Measurements from ENCODE around the gene YPEL3.

The YPEL3 gene

DNA sequence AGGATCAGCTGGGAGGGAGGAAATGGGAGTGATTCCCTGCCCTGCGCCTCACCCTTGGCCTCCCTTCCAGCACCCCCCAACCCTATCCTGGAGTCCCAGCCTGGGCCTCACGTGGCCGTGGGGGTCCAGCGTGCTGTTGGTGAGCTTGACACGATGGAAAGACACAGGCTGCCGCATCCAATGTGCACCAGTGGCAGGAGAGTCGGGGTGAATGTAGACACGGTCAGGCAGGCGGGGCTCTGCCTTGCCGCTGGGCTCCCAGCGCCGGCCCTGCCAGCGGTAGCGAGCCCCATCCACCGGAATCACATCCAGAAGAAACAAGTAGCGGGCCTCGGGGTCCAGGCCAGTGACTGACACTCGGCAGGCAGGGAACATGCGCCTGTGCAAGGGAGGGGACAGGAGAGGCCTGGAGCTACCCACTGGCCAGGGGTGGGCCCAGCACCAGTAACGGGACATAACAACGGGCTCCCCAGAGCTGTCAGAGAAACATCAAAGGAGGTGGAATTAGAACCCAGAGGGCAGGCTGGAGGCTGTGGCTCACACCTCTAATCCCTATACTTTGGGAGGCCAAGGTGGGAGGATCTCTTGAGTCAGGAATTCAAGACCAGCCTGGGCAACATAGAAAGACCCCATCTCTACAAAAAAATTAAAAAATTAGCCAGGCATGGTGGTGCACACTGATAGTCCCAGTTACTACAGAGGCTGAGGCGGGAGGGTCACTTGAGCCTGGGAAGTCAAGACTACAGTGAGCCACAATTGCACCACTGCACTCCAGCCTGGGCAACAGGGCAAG is 7.0 kb downstream of the YPEL3 start:
- no peak overlapping the region for H3K4me3 ChIP-seq (ENCODE audit: low read length)
- DNase-seq (ENCODE audit: low read depth), result no peak
- TF ChIP-seq, protein P1, sequence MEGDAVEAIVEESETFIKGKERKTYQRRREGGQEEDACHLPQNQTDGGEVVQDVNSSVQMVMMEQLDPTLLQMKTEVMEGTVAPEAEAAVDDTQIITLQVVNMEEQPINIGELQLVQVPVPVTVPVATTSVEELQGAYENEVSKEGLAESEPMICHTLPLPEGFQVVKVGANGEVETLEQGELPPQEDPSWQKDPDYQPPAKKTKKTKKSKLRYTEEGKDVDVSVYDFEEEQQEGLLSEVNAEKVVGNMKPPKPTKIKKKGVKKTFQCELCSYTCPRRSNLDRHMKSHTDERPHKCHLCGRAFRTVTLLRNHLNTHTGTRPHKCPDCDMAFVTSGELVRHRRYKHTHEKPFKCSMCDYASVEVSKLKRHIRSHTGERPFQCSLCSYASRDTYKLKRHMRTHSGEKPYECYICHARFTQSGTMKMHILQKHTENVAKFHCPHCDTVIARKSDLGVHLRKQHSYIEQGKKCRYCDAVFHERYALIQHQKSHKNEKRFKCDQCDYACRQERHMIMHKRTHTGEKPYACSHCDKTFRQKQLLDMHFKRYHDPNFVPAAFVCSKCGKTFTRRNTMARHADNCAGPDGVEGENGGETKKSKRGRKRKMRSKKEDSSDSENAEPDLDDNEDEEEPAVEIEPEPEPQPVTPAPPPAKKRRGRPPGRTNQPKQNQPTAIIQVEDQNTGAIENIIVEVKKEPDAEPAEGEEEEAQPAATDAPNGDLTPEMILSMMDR (IDR thresholded peaks at IDR 0.05; ENCODE audit: insufficient read depth, low read depth, low read length, missing control alignments), result no peak

DNA sequence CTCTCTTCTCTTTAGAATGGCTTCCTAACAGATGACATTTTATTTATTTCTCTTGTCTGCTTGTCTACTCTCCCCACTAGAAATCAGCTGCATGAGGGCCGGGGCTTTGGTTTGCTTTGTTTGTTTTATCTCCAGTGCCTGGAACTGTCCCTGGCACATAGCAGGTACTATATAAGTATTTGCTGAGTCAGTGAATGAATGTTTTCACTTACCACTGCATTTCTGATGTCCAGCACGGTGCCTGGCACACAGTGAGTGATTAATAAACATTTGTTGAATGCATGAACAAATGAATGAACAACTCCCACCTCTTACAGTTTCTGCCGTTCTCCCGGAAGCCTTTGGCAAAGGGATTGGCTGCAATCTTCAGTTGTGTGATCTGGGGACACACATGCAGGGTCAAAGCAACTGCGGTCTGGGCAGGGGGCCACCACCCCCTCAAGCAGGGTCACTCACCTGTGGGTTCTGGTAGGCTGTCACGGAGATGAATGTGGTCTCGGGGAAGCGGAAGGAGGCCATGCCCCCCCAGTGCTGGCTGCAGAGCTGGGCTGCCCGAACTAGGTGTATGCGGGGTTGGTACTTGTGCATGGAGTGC is 7.7 kb downstream of the YPEL3 start:
- H3K4me3 ChIP-seq (ENCODE audit: low read length), result no peak overlapping the region
- no peak for DNase-seq (ENCODE audit: low read depth)
- TF ChIP-seq, protein P1 (IDR thresholded peaks at IDR 0.05; ENCODE audit: insufficient read depth, low read depth, low read length, missing control alignments), result no peak

DNA sequence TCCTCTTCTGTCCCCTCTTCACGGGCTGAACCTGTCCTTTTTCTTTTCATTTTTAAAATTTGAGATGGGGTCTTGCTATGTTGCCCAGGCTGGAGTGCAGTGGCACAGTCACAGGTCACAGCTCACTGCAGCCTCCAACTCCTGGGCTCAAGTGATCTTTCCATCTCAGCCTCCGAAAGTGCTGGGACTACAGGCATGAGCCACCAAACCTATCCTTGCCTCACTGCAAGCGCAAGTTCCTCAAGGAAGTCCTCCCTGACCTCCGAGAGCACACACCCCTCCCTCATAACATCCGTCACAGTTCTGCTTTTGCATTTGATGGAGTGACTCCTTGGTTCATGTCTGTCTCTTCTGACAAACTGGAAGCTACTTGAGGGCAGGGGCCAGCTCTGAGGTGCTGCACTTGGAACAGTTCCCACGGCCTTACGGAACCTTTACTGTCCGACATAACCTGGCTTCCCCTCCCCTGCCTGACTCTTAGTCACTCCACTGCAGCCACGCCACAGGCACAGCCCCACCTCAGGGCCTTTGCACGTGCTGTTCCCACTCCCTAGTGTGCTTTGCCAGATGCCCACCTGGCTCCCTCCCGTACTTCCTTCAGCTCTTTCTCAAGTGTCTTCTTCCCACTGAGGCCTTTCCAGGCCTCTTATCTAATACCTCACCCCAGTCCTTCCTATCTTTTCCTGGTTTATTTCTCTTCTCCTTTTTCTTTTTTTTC is 8.7 kb downstream of the YPEL3 start:
- DNase-seq (ENCODE audit: low read depth), result no peak
- TF ChIP-seq, protein P1 (IDR thresholded peaks at IDR 0.05; ENCODE audit: insufficient read depth, low read depth, low read length, missing control alignments), result no peak
- no peak overlapping the region for H3K4me3 ChIP-seq (ENCODE audit: low read length)

DNA sequence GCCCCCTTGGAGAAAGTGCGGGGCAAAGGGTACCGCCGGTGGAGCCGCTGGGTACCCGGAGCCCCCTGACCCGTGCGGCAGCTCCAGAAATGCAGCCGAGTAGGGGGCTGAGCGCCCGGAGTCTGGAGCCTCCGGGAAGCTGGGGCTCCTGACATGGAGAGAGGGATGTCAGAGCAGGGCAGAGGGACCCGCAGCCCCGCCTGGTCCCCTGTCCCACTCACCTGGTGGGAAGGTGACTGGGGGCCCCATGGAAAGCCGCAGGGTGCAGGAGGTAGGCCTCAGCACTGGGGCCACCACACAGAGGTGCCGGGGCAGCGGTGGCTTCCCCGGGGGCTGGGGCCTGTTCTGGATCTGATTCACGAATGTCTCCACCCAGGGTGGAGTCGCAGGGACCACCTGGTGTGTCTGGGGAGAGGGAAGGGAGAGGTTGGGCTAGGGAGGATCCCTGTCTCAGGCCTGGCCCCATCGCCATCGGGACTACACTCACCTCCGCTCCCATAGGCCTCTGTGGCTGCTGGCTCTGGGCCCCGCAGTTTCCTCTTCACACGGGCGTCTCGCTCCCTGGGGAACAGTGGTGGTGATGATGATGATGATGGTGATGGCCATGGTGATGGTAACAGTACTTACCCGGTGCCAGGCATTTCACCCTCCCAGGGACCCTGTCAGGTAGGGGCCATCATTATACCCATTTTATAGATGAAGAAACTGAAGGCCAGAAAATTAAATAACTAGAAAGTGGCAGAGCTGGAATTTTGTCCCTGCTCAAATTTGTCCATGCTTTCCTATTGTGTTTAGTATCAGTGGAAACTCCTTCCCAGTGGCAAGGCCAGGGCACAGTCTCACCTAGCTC is 9.5 kb downstream of the YPEL3 start:
- H3K4me3 ChIP-seq (ENCODE audit: low read length), result no peak overlapping the region
- TF ChIP-seq, protein P1 (IDR thresholded peaks at IDR 0.05; ENCODE audit: insufficient read depth, low read depth, low read length, missing control alignments), result no peak
- no peak for DNase-seq (ENCODE audit: low read depth)

DNA sequence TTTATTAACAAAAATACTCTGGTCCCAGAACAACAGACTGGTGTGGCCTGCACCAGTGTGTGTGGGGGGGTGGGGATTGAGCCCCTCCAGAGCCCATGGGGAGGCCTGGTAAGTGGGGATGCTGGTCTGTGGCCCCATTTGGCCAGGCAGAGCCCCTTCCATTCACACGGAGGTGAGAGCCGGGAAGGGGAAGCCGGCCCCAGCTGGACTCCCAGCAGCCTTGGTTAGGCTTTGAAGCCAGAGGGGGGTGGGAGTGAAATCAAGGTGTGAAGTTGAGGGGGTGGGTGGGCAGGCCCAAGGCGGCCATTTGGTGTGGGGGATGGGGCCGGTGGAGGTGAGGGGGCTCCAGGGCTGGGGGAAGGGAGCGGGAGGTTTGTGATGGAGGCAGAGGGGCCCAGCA is 10.2 kb downstream of the YPEL3 start:
- H3K4me3 ChIP-seq (ENCODE audit: low read length), result no peak overlapping the region
- DNase-seq (ENCODE audit: low read depth), result no peak
- TF ChIP-seq, protein P1 (IDR thresholded peaks at IDR 0.05; ENCODE audit: insufficient read depth, low read depth, low read length, missing control alignments), result no peak

DNA sequence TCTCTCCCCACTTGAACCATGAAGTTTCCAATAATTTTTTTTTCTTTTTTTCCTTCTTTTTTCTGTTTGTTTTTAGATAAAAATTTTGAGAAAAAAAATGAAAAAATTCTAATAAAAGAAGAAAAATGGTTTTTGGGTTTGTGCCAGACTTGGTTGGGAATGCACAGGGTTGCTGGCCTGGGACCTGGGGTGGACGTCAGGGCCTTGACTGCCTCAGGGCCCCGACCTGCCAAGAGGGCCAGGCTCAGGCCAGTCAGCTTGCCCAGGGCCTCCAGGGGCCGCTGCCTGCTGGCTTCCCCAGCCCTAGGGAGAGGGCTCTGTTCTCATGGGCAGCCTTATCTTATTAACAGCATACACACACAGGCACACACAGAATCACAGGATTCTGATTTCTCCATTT is 10.8 kb downstream of the YPEL3 start:
- TF ChIP-seq, protein P1 (IDR thresholded peaks at IDR 0.05; ENCODE audit: insufficient read depth, low read depth, low read length, missing control alignments), result no peak
- no peak for DNase-seq (ENCODE audit: low read depth)
- no peak overlapping the region for H3K4me3 ChIP-seq (ENCODE audit: low read length)
